ENCODE results near the gene PLA2G12B. TPM values are rescaled to one million over a fixed set of nuclear protein-coding genes. Genes with fewer than 3 reads are reported as not detected.

The PLA2G12B gene
- polyA plus RNA-seq, 3 donors = not detected

- H3K4me2 ChIP-seq (replicated peaks; ENCODE audit: extremely low read depth, low read length, poor library complexity, severe bottlenecking) = no peak overlapping the region
- H3K9me3 ChIP-seq (replicated peaks in 1 of 2; ENCODE audit: control insufficient read depth in 1 of 2, insufficient read depth in 1 of 2, low read length in 2 of 2) = no peaks in the 10 kb centered on the region
- H3K9ac ChIP-seq (ENCODE audit: insufficient read depth, low read length, poor library complexity, severe bottlenecking) = no peak overlapping the region
- TF ChIP-seq CTCF (IDR thresholded peaks at IDR 0.05) = no peak
- Mint-ChIP-seq H3K4me1 (no peaks in the 10 kb centered on the region), H3K9me3 (peaks cover 0 to 2% (median 0%) of the 10 kb centered on the region in 7 donors), H3K4me3 (no peak overlapping the region), H3K36me3 (no peaks in the 10 kb centered on the region), H3K27me3 (ENCODE audit: low read depth in 3 of 3) (peaks cover 1 to 2% (median 1%) of the 10 kb centered on the region in 3 donors), H3K27ac (peak overlapping the region in 1 of 7 donors; percentile 36)
- 93% methylated on average over 2 of the region's 7 CpGs for WGBS (ENCODE audit: insufficient coverage)
- no peak for DNase-seq
- no peaks in the 10 kb centered on the region for H3K27me3 ChIP-seq (ENCODE audit: control insufficient read depth in 2 of 2, insufficient read depth in 2 of 2, low read length in 2 of 2)
- no peak overlapping the region for H3K27ac ChIP-seq (ENCODE audit: low read depth in 1 of 2, low read length in 2 of 2)
- H3K36me3 ChIP-seq (replicated peaks in 1 of 2; ENCODE audit: control insufficient read depth in 1 of 2, insufficient read depth in 2 of 2, low read length in 2 of 2) = no peaks in the 10 kb centered on the region
- H3K4me1 ChIP-seq (ENCODE audit: control insufficient read depth in 1 of 2, insufficient read depth in 2 of 2, low read length in 2 of 2) = no peaks in the 10 kb centered on the region
- H3K4me3 ChIP-seq (replicated peaks in 1 of 3; ENCODE audit: low read depth in 2 of 3, low read length in 3 of 3) = no peak overlapping the region
- intact Hi-C loops (cut with micrococcal nuclease) = no loop called here
- H4K20me1 ChIP-seq (ENCODE audit: insufficient read depth, low read length) = no peaks in the 10 kb centered on the region
- H3K79me2 ChIP-seq (ENCODE audit: insufficient read depth, low read length) = no peaks in the 10 kb centered on the region
- no peak overlapping the region for H2AFZ ChIP-seq (ENCODE audit: insufficient read depth, low read depth, low read length, poor library complexity, severe bottlenecking)
Measured at GRCh38 chr10:72913287-72913686, 41.3 kb downstream of the PLA2G12B start.

GRCh38 chr10:72912736-72913135, 41.9 kb downstream of the PLA2G12B start:
- Histone ChIP-seq H3K4me3 (replicated peaks in 1 of 3; ENCODE audit: low read depth in 2 of 3, low read length in 3 of 3) (no peak overlapping the region), H2AFZ (ENCODE audit: insufficient read depth, low read depth, low read length, poor library complexity, severe bottlenecking) (no peak overlapping the region), H3K4me1 (ENCODE audit: control insufficient read depth in 1 of 2, insufficient read depth in 2 of 2, low read length in 2 of 2) (no peaks in the 10 kb centered on the region), H3K9me3 (replicated peaks in 1 of 2; ENCODE audit: control insufficient read depth in 1 of 2, insufficient read depth in 1 of 2, low read length in 2 of 2) (no peaks in the 10 kb centered on the region), H3K27ac (ENCODE audit: low read depth in 1 of 2, low read length in 2 of 2) (no peak overlapping the region), H3K9ac (ENCODE audit: insufficient read depth, low read length, poor library complexity, severe bottlenecking) (no peak overlapping the region), H3K79me2 (ENCODE audit: insufficient read depth, low read length) (no peaks in the 10 kb centered on the region), H3K27me3 (ENCODE audit: control insufficient read depth in 2 of 2, insufficient read depth in 2 of 2, low read length in 2 of 2) (no peaks in the 10 kb centered on the region), H4K20me1 (ENCODE audit: insufficient read depth, low read length) (no peaks in the 10 kb centered on the region), H3K4me2 (replicated peaks; ENCODE audit: extremely low read depth, low read length, poor library complexity, severe bottlenecking) (no peak overlapping the region), H3K36me3 (replicated peaks in 1 of 2; ENCODE audit: control insufficient read depth in 1 of 2, insufficient read depth in 2 of 2, low read length in 2 of 2) (no peaks in the 10 kb centered on the region)
- no peak overlapping the region for H3K4me3 Mint-ChIP-seq
- WGBS (ENCODE audit: insufficient coverage) = no CpG with 5 or more reads among the region's 4 CpGs
- TF ChIP-seq CTCF (IDR thresholded peaks at IDR 0.05) = no peak
- H3K27ac Mint-ChIP-seq = no peak overlapping the region
- H3K36me3 Mint-ChIP-seq = no peaks in the 10 kb centered on the region
- H3K27me3 Mint-ChIP-seq (ENCODE audit: low read depth in 3 of 3) = peaks cover 1 to 2% (median 1%) of the 10 kb centered on the region in 3 donors
- DNase-seq = no peak
- intact Hi-C loops (cut with micrococcal nuclease) = no loop called here
- peaks cover 0 to 2% (median 0%) of the 10 kb centered on the region in 7 donors for H3K9me3 Mint-ChIP-seq
- H3K4me1 Mint-ChIP-seq = no peaks in the 10 kb centered on the region

Measured in CD14-positive monocyte (primary cell).